ENCODE measurements around the gene LRCH1.

Gene LRCH1

GRCh38 chr13:46629811-46630413, 76.9 kb downstream of the LRCH1 start:
- no peak for TF ChIP-seq ZNF274 (IDR thresholded peaks at IDR 0.05; ENCODE audit: low read depth, low read length)
- peak overlapping the region; percentile 5; the same call in 1 of the 2 replicates for H3K4me3 ChIP-seq (ENCODE audit: low read length)

GRCh38 chr13:46630431-46631178, 77.6 kb downstream of the LRCH1 start:
- TF ChIP-seq ZNF274 (IDR thresholded peaks at IDR 0.05; ENCODE audit: low read depth, low read length) = no peak
- no peak overlapping the region; the same call in 1 of the 2 replicates for H3K4me3 ChIP-seq (ENCODE audit: low read length)

- H3K4me3 ChIP-seq (ENCODE audit: low read length) = no peak overlapping the region; the same call in 1 of the 2 replicates
- no peak for TF ChIP-seq ZNF274 (IDR thresholded peaks at IDR 0.05; ENCODE audit: low read depth, low read length)
These were observed 78.2 kb downstream of the LRCH1 start for GRCh38 chr13:46631179-46631542.

- no peak overlapping the region for H3K4me3 ChIP-seq (ENCODE audit: low read length)
- no peak for TF ChIP-seq ZNF274 (IDR thresholded peaks at IDR 0.05; ENCODE audit: low read depth, low read length)
These were observed 79.2 kb downstream of the LRCH1 start for GRCh38 chr13:46632176-46632575.

GRCh38 chr13:46633416-46633815, 80.4 kb downstream of the LRCH1 start:
- no peak for TF ChIP-seq ZNF274 (IDR thresholded peaks at IDR 0.05; ENCODE audit: low read depth, low read length)
- H3K4me3 ChIP-seq (ENCODE audit: low read length) = no peak overlapping the region

GRCh38 chr13:46636451-46636850, 83.5 kb downstream of the LRCH1 start:
- TF ChIP-seq ZNF274 (IDR thresholded peaks at IDR 0.05; ENCODE audit: low read depth, low read length) = no peak
- no peak overlapping the region for H3K4me3 ChIP-seq (ENCODE audit: low read length)

GRCh38 chr13:46637213-46637612, 84.2 kb downstream of the LRCH1 start:
- no peak overlapping the region for H3K4me3 ChIP-seq (ENCODE audit: low read length)
- no peak for TF ChIP-seq ZNF274 (IDR thresholded peaks at IDR 0.05; ENCODE audit: low read depth, low read length)

- TF ChIP-seq ZNF274 (IDR thresholded peaks at IDR 0.05; ENCODE audit: low read depth, low read length) = no peak
- H3K4me3 ChIP-seq (ENCODE audit: low read length) = no peak overlapping the region
These were observed 85.3 kb downstream of the LRCH1 start for GRCh38 chr13:46638262-46638661.

- H3K4me3 ChIP-seq (ENCODE audit: low read length) = peak overlapping the region; percentile 39; the same call in 1 of the 2 replicates
- no peak for TF ChIP-seq ZNF274 (IDR thresholded peaks at IDR 0.05; ENCODE audit: low read depth, low read length)
These were observed 86.3 kb downstream of the LRCH1 start for GRCh38 chr13:46639033-46639981.

- no peak for TF ChIP-seq ZNF274 (IDR thresholded peaks at IDR 0.05; ENCODE audit: low read depth, low read length)
These were observed 87.9 kb downstream of the LRCH1 start for GRCh38 chr13:46640843-46641242.

GRCh38 chr13:46641274-46642081, 88.5 kb downstream of the LRCH1 start:
- TF ChIP-seq ZNF274 (IDR thresholded peaks at IDR 0.05; ENCODE audit: low read depth, low read length) = no peak
- no peak overlapping the region for H3K4me3 ChIP-seq (ENCODE audit: low read length)

More at GRCh38 chr13:46640843-46641242, 87.9 kb downstream of the LRCH1 start:
- H3K4me3 ChIP-seq (ENCODE audit: low read length) = no peak overlapping the region

GRCh38 chr13:46642254-46642653, 89.3 kb downstream of the LRCH1 start:
- TF ChIP-seq ZNF274 (IDR thresholded peaks at IDR 0.05; ENCODE audit: low read depth, low read length) = no peak
- H3K4me3 ChIP-seq (ENCODE audit: low read length) = no peak overlapping the region

- no peak for TF ChIP-seq ZNF274 (IDR thresholded peaks at IDR 0.05; ENCODE audit: low read depth, low read length)
- no peak overlapping the region for H3K4me3 ChIP-seq (ENCODE audit: low read length)
These were observed 90.3 kb downstream of the LRCH1 start for GRCh38 chr13:46643165-46643777.
